Measurements from ENCODE around the gene PDK4.

- TF ChIP-seq POLR2A (IDR thresholded peaks at IDR 0.05): no peak
- no peak for TF ChIP-seq CTCF (IDR thresholded peaks at IDR 0.05)
Measured at GRCh38 chr7:95577137-95577536, 19.2 kb downstream of the PDK4 start.
